MCF 10A (cell line): ENCODE results near the gene C1orf56. TPM values are rescaled to one million over a fixed set of nuclear protein-coding genes. Genes with fewer than 3 reads are reported as not detected.

Experiments used
- BruUV-seq: library from RNA; stranded (reverse); fragments of 400-500 nt; replicated peaks from 2 replicates; lab custom pipeline; 2021; lab: Mats Ljungman, UMichigan
- CTCF ChIA-PET: fragments of 300-600 bp; sonication (Branson Sonifier 250); formaldehyde crosslinking; extraction: SDS; loops from one replicate; lab custom pipeline; 2021; ENCODE audit warnings: antibody characterized with exemption, inconsistent platforms; lab: Yijun Ruan, JAX
- POLR2A ChIA-PET: fragments of 300-600, 350-650 bp; sonication (Branson Sonifier 250); formaldehyde crosslinking; extraction: SDS; loops from one replicate; lab custom pipeline; 2020; ENCODE audit warnings: antibody characterized with exemption, inconsistent platforms; lab: Yijun Ruan, JAX
- DNase-seq: peaks from one replicate; pipeline ENCODE4 v3.0.0-alpha.2; 2018; ENCODE audit not compliant: unreplicated experiment
- H3K27ac Mint-ChIP-seq: one replicate; pipeline ENCODE4 v1.8.0; 2022; ENCODE audit warnings: mild to moderate bottlenecking, low read depth, mixed read lengths; ENCODE audit not compliant: unreplicated experiment
- H3K27me3 Mint-ChIP-seq: one replicate; pipeline ENCODE4 v1.8.0; 2022; ENCODE audit warnings: mixed read lengths; ENCODE audit not compliant: insufficient read depth, unreplicated experiment
- H3K36me3 Mint-ChIP-seq: one replicate; pipeline ENCODE4 v1.8.0; 2022; ENCODE audit warnings: mild to moderate bottlenecking, moderate library complexity, mixed read lengths; ENCODE audit not compliant: insufficient read depth, unreplicated experiment
- H3K4me1 Mint-ChIP-seq: one replicate; pipeline ENCODE4 v1.8.0; 2022; ENCODE audit warnings: mixed read lengths; ENCODE audit not compliant: insufficient read depth, unreplicated experiment
- H3K4me3 Mint-ChIP-seq: one replicate; pipeline ENCODE4 v1.8.0; 2022; ENCODE audit warnings: mild to moderate bottlenecking, moderate library complexity, mixed read lengths; ENCODE audit not compliant: unreplicated experiment
- H3K9me3 Mint-ChIP-seq: one replicate; pipeline ENCODE4 v1.8.0; 2022; ENCODE audit warnings: mixed read lengths; ENCODE audit not compliant: unreplicated experiment
- intact Hi-C: fragments of 100-400 bp; cut with micrococcal nuclease; formaldehyde crosslinking; loops from 2 replicates; pipeline ENCODE4 v1.14.1; 2022
- total RNA-seq: library from RNA; stranded (reverse); gene quantifications from 2 replicates; pipeline ENCODE4 v1.2.3, GENCODE V29; 2022
- TF ChIP-seq, protein P1 (sequence below): fragments of 200-600 bp; IDR thresholded peaks from one replicate; pipeline ENCODE4 v1.8.0; 2022; ENCODE audit warnings: antibody characterized with exemption, mild to moderate bottlenecking; ENCODE audit not compliant: unreplicated experiment

C1orf56 gene
- total RNA-seq, 1 experiment from 2014 or later: 2.2 TPM

DNA sequence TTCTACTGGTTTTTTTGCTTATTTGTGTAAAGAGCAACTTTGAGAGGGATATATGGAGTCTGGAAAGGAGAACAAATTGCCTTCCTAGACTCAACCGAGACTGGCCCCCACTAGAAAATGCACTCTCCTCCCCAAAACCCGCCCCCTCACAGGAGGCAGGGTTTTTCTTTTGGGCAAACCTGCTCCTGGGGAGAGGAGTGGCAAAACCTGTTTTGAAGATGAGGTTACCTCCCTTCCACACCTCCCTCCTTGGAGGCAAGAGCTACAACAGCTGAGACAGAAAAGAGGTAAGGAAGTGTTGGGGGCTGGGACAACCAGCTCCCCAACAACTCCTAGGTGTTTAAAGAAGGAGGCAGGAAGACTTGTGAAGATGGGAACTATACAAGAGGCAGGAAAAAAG lies 11.2 kb upstream of the C1orf56 start, which contains the start of gene BNIPL:
TSS of gene BNIPL (plus strand) at position 231 of the 400 bp plus-strand sequence. CDS start at position 371, 140 bp downstream.
- Mint-ChIP-seq H3K27ac (no peak within 1 kb of the TSS), H3K9me3 (no peaks in the 10 kb centered on the region), H3K4me3 (no peak within 1 kb of the TSS), H3K36me3 (peaks cover 30% of the 10 kb centered on the region), H3K4me1 (peaks cover 5% of the 10 kb centered on the region), H3K27me3 (no peaks in the 10 kb centered on the region)
- ChIA-PET POLR2A (interaction anchor here (0.6 to 1.3 kb wide), 3 partner anchors 17 to 22 kb away, joined by 3 to 5 read pairs (median 5); partner anchors contain the start of gene CDC42SE1), CTCF (interaction anchor here (0.8 to 5.5 kb wide), 3 partner anchors 11 to 64 kb away, joined by 3 to 29 read pairs (median 5); partner anchors contain the start of gene MINDY1)
- no TSS peak for BruUV-seq
- TF ChIP-seq, protein P1, sequence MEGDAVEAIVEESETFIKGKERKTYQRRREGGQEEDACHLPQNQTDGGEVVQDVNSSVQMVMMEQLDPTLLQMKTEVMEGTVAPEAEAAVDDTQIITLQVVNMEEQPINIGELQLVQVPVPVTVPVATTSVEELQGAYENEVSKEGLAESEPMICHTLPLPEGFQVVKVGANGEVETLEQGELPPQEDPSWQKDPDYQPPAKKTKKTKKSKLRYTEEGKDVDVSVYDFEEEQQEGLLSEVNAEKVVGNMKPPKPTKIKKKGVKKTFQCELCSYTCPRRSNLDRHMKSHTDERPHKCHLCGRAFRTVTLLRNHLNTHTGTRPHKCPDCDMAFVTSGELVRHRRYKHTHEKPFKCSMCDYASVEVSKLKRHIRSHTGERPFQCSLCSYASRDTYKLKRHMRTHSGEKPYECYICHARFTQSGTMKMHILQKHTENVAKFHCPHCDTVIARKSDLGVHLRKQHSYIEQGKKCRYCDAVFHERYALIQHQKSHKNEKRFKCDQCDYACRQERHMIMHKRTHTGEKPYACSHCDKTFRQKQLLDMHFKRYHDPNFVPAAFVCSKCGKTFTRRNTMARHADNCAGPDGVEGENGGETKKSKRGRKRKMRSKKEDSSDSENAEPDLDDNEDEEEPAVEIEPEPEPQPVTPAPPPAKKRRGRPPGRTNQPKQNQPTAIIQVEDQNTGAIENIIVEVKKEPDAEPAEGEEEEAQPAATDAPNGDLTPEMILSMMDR: no peak
- no peak for DNase-seq
- intact Hi-C loops: no loop called here

- no peak for DNase-seq
- ChIA-PET POLR2A (interaction anchor here (0.5 to 1.7 kb wide), 4 partner anchors 11 to 129 kb away, joined by 3 to 9 read pairs (median 4); partner anchors contain the start of genes C1orf56, CDC42SE1 and SCNM1), CTCF (interaction anchor here (0.5 to 5.5 kb wide), 4 partner anchors 11 to 231 kb away, joined by 3 to 29 read pairs (median 4); partner anchors contain the start of gene C1orf56)
- H3K27me3 Mint-ChIP-seq: no peaks in the 10 kb centered on the region
- peaks cover 5% of the 10 kb centered on the region for H3K4me1 Mint-ChIP-seq
- TF ChIP-seq, protein P1: no peak
- H3K4me3 Mint-ChIP-seq: no peak overlapping the region
- intact Hi-C loops: no loop called here
- no peak overlapping the region for H3K27ac Mint-ChIP-seq
- no peaks in the 10 kb centered on the region for H3K9me3 Mint-ChIP-seq
- no TSS peak for BruUV-seq
- peaks cover 23% of the 10 kb centered on the region for H3K36me3 Mint-ChIP-seq
Observed at GRCh38 chr1:151037032-151037431, 10.5 kb upstream of the C1orf56 start.

DNA sequence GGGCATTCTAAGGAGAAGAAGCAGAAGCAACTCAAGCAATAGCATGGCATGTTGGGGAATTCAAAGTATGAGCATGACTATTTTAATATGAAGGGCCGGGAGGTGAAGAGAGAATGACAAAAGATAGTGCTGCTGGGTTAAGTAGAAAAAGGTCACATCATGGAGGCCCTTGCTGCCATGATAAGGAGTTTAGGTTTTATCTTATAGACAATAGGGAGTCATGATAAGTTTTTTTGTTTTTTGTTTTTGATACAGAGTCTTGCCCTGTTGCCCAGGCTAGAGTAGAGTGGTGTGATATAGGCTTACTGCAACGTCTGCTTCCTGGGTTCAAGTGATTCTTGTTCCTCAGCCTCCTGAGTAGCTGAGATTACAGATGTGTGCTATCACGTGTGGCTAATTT lies 8.0 kb upstream of the C1orf56 start:
- DNase-seq: no peak
- H3K4me1 Mint-ChIP-seq: no peaks in the 10 kb centered on the region
- intact Hi-C loops: no loop called here
- no peaks in the 10 kb centered on the region for H3K27me3 Mint-ChIP-seq
- POLR2A ChIA-PET: no interaction called here
- H3K4me3 Mint-ChIP-seq: no peak overlapping the region
- BruUV-seq: no TSS peak
- TF ChIP-seq, protein P1: no peak
- no peaks in the 10 kb centered on the region for H3K9me3 Mint-ChIP-seq
- no peak overlapping the region for H3K27ac Mint-ChIP-seq
- CTCF ChIA-PET: interaction anchor here (0.9 to 5.5 kb wide), 3 partner anchors 9 to 45 kb away, joined by 3 to 29 read pairs (median 3); no protein-coding TSS in a partner anchor
- peaks cover 3% of the 10 kb centered on the region for H3K36me3 Mint-ChIP-seq

DNA sequence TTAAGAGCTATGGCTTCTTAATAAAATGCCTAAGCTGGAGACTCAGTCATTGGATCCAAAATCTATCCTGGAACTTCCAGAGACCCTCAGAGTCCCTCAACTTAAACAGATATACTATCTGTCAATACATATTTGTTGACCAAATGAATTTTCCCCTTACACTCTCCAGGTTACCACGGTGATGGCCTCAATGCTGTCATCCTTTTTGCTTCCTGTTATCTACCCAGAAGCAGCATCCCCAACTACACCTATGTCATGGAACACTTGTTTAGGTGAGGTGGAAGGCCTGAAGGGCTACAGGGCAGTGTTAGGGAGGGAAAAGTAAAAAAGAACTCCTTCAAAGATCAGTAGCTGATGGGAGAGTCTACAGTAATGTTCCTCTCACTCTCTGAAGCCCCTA lies 4.4 kb upstream of the C1orf56 start:
- no peaks in the 10 kb centered on the region for H3K27me3 Mint-ChIP-seq
- TF ChIP-seq, protein P1: no peak
- no peak for DNase-seq
- intact Hi-C loops: no loop called here
- H3K27ac Mint-ChIP-seq: no peak overlapping the region
- ChIA-PET CTCF (interaction anchor here (0.6 to 4.4 kb wide), 7 partner anchors 11 to 133 kb away, joined by 3 to 22 read pairs (median 3); partner anchors contain the start of gene TMOD4), POLR2A (interaction anchor here (0.6 to 9.7 kb wide), 3 partner anchors 16 to 80 kb away, joined by 3 to 90 read pairs (median 3); partner anchors contain the start of genes CDC42SE1 and MLLT11)
- no peaks in the 10 kb centered on the region for H3K9me3 Mint-ChIP-seq
- BruUV-seq: no TSS peak
- no peak overlapping the region for H3K4me3 Mint-ChIP-seq
- H3K4me1 Mint-ChIP-seq: peaks cover 5% of the 10 kb centered on the region
- peaks cover 13% of the 10 kb centered on the region for H3K36me3 Mint-ChIP-seq
